ENCODE results near the gene LDLRAP1.

LDLRAP1 gene

GRCh38 chr1:25568834-25569596, 25.6 kb downstream of the LDLRAP1 start:
- Mint-ChIP-seq H3K27me3 (no peaks in the 10 kb centered on the region), H3K9me3 (no peaks in the 10 kb centered on the region), H3K4me1 (peaks cover 79% of the 10 kb centered on the region), H3K36me3 (ENCODE audit: low read depth) (no peaks in the 10 kb centered on the region), H3K4me3 (no peak overlapping the region), H3K27ac (peak overlapping the region; percentile 49)
- ATAC-seq (peak; percentile 77), DNase-seq (peak; percentile 54)

- DNase-seq, result no peak
- no peaks in the 10 kb centered on the region for H3K27me3 Mint-ChIP-seq
- H3K36me3 Mint-ChIP-seq (ENCODE audit: low read depth), result no peaks in the 10 kb centered on the region
- no peak for ATAC-seq
- H3K9me3 Mint-ChIP-seq, result no peaks in the 10 kb centered on the region
- no peak overlapping the region for H3K4me3 Mint-ChIP-seq
- no peak overlapping the region for H3K27ac Mint-ChIP-seq
- H3K4me1 Mint-ChIP-seq, result peaks cover 73% of the 10 kb centered on the region
Measured at GRCh38 chr1:25569597-25570396, 26.4 kb downstream of the LDLRAP1 start.

GRCh38 chr1:25570798-25571521, 27.6 kb downstream of the LDLRAP1 start:
- H3K4me1 Mint-ChIP-seq, result peaks cover 62% of the 10 kb centered on the region
- DNase-seq, result no peak
- no peaks in the 10 kb centered on the region for H3K9me3 Mint-ChIP-seq
- ATAC-seq, result no peak
- H3K27ac Mint-ChIP-seq, result no peak overlapping the region
- no peak overlapping the region for H3K4me3 Mint-ChIP-seq
- no peaks in the 10 kb centered on the region for H3K27me3 Mint-ChIP-seq
- H3K36me3 Mint-ChIP-seq (ENCODE audit: low read depth), result no peaks in the 10 kb centered on the region

GRCh38 chr1:25571522-25571970, 28.1 kb downstream of the LDLRAP1 start:
- no peaks in the 10 kb centered on the region for H3K36me3 Mint-ChIP-seq (ENCODE audit: low read depth)
- no peaks in the 10 kb centered on the region for H3K9me3 Mint-ChIP-seq
- H3K4me1 Mint-ChIP-seq, result peaks cover 56% of the 10 kb centered on the region
- no peak overlapping the region for H3K27ac Mint-ChIP-seq
- no peaks in the 10 kb centered on the region for H3K27me3 Mint-ChIP-seq
- ATAC-seq (no peak), DNase-seq (no peak)
- H3K4me3 Mint-ChIP-seq, result no peak overlapping the region

GRCh38 chr1:25572107-25572506, 28.7 kb downstream of the LDLRAP1 start:
- H3K36me3 Mint-ChIP-seq (ENCODE audit: low read depth), result no peaks in the 10 kb centered on the region
- DNase-seq (no peak), ATAC-seq (no peak)
- H3K27me3 Mint-ChIP-seq, result no peaks in the 10 kb centered on the region
- no peak overlapping the region for H3K27ac Mint-ChIP-seq
- no peaks in the 10 kb centered on the region for H3K9me3 Mint-ChIP-seq
- H3K4me3 Mint-ChIP-seq, result no peak overlapping the region
- H3K4me1 Mint-ChIP-seq, result peaks cover 50% of the 10 kb centered on the region

GRCh38 chr1:25572708-25573590, 29.5 kb downstream of the LDLRAP1 start:
- no peaks in the 10 kb centered on the region for H3K36me3 Mint-ChIP-seq (ENCODE audit: low read depth)
- H3K4me1 Mint-ChIP-seq, result peaks cover 43% of the 10 kb centered on the region
- no peaks in the 10 kb centered on the region for H3K27me3 Mint-ChIP-seq
- no peak overlapping the region for H3K27ac Mint-ChIP-seq
- ATAC-seq (no peak), DNase-seq (peak; percentile 65)
- H3K4me3 Mint-ChIP-seq, result no peak overlapping the region
- H3K9me3 Mint-ChIP-seq, result no peaks in the 10 kb centered on the region

GRCh38 chr1:25573591-25573930, 30.2 kb downstream of the LDLRAP1 start:
- no peak for DNase-seq
- ATAC-seq, result no peak
- peaks cover 37% of the 10 kb centered on the region for H3K4me1 Mint-ChIP-seq
- H3K9me3 Mint-ChIP-seq, result no peaks in the 10 kb centered on the region
- no peak overlapping the region for H3K27ac Mint-ChIP-seq
- no peaks in the 10 kb centered on the region for H3K36me3 Mint-ChIP-seq (ENCODE audit: low read depth)
- no peak overlapping the region for H3K4me3 Mint-ChIP-seq
- H3K27me3 Mint-ChIP-seq, result no peaks in the 10 kb centered on the region

GRCh38 chr1:25573961-25574360, 30.6 kb downstream of the LDLRAP1 start:
- no peaks in the 10 kb centered on the region for H3K9me3 Mint-ChIP-seq
- ATAC-seq (no peak), DNase-seq (no peak)
- H3K27me3 Mint-ChIP-seq, result no peaks in the 10 kb centered on the region
- H3K27ac Mint-ChIP-seq, result no peak overlapping the region
- H3K36me3 Mint-ChIP-seq (ENCODE audit: low read depth), result no peaks in the 10 kb centered on the region
- no peak overlapping the region for H3K4me3 Mint-ChIP-seq
- peaks cover 33% of the 10 kb centered on the region for H3K4me1 Mint-ChIP-seq

- Mint-ChIP-seq H3K9me3 (no peaks in the 10 kb centered on the region), H3K36me3 (ENCODE audit: low read depth) (no peaks in the 10 kb centered on the region), H3K27ac (no peak overlapping the region), H3K4me3 (no peak overlapping the region), H3K4me1 (peaks cover 21% of the 10 kb centered on the region), H3K27me3 (no peaks in the 10 kb centered on the region)
- no peak for DNase-seq
- ATAC-seq, result no peak
Measured at GRCh38 chr1:25575191-25575590, 31.8 kb downstream of the LDLRAP1 start.

GRCh38 chr1:25576459-25577133, 33.2 kb downstream of the LDLRAP1 start:
- Mint-ChIP-seq H3K27ac (no peak overlapping the region), H3K4me1 (peaks cover 16% of the 10 kb centered on the region), H3K4me3 (no peak overlapping the region), H3K27me3 (no peaks in the 10 kb centered on the region), H3K36me3 (ENCODE audit: low read depth) (no peaks in the 10 kb centered on the region), H3K9me3 (no peaks in the 10 kb centered on the region)
- ATAC-seq, result no peak
- DNase-seq, result no peak

GRCh38 chr1:25577134-25577920, 33.9 kb downstream of the LDLRAP1 start:
- Mint-ChIP-seq H3K9me3 (no peaks in the 10 kb centered on the region), H3K27ac (no peak overlapping the region), H3K4me1 (peaks cover 12% of the 10 kb centered on the region)

GRCh38 chr1:25579292-25580252, 36.2 kb downstream of the LDLRAP1 start:
- no peaks in the 10 kb centered on the region for H3K36me3 Mint-ChIP-seq (ENCODE audit: low read depth)
- no peaks in the 10 kb centered on the region for H3K9me3 Mint-ChIP-seq
- H3K4me1 Mint-ChIP-seq, result peaks cover under 1% of the 10 kb centered on the region
- no peak for ATAC-seq
- no peak overlapping the region for H3K4me3 Mint-ChIP-seq
- no peak overlapping the region for H3K27ac Mint-ChIP-seq
- no peaks in the 10 kb centered on the region for H3K27me3 Mint-ChIP-seq
- DNase-seq, result no peak

More at GRCh38 chr1:25577134-25577920, 33.9 kb downstream of the LDLRAP1 start:
- ATAC-seq, result no peak
- no peak overlapping the region for H3K4me3 Mint-ChIP-seq
- no peaks in the 10 kb centered on the region for H3K36me3 Mint-ChIP-seq (ENCODE audit: low read depth)
- DNase-seq, result no peak
- no peaks in the 10 kb centered on the region for H3K27me3 Mint-ChIP-seq

All from activated naive CD8-positive, alpha-beta T cell treated with anti-CD3 and anti-CD28 coated beads, Interleukin-2, amount 50 U/mL, for 24 hours (primary cell).